OCI-M2 (cell line): ENCODE data around the gene KIR3DL1.
"Not testable (repeated sequence)": the region's sequence is repeated elsewhere in the genome, so short reads cannot be mapped to it uniquely, and the experiment has no call there.

Experiments
- DNase-seq: peaks from one replicate; lab custom pipeline; 2025; ENCODE audit not compliant: unreplicated experiment; lab: John Stamatoyannopoulos, UW

The KIR3DL1 gene

GRCh38 chr19:54806516-54806838 lies 9.8 kb upstream of the KIR3DL1 start:
- no peak for DNase-seq

GRCh38 chr19:54814571-54814970 lies 1.7 kb upstream of the KIR3DL1 start:
- DNase-seq, result not testable (repeated sequence)

GRCh38 chr19:54817670-54818536 lies 1.6 kb downstream of the KIR3DL1 start:
- DNase-seq, result no peak

- not testable (repeated sequence) for DNase-seq
Observed at GRCh38 chr19:54824416-54824815, 8.1 kb downstream of the KIR3DL1 start.

- not testable (repeated sequence) for DNase-seq
Observed at GRCh38 chr19:54825326-54825725, 9.1 kb downstream of the KIR3DL1 start.

- not testable (repeated sequence) for DNase-seq
Observed at GRCh38 chr19:54828064-54828463, 11.8 kb downstream of the KIR3DL1 start.

- not testable (repeated sequence) for DNase-seq
Observed at GRCh38 chr19:54832496-54832895, 16.2 kb downstream of the KIR3DL1 start, which contains the start of gene KIR2DS4. Gene KIR2DS4, plus strand, starts transcription at chr19:54832676.

GRCh38 chr19:54835126-54835525 lies 18.9 kb downstream of the KIR3DL1 start:
- not testable (repeated sequence) for DNase-seq

GRCh38 chr19:54837522-54837921 lies 21.3 kb downstream of the KIR3DL1 start:
- not testable (repeated sequence) for DNase-seq

GRCh38 chr19:54843171-54843570 lies 26.9 kb downstream of the KIR3DL1 start:
- DNase-seq, result not testable (repeated sequence)

GRCh38 chr19:54850061-54850640 lies 33.9 kb downstream of the KIR3DL1 start, which contains the start of gene KIR3DL2:
Gene KIR3DL2, plus strand, starts transcription at chr19:54850443. Its CDS starts 33 bp downstream, at chr19:54850476.
- DNase-seq, result not testable (repeated sequence)

- no peak for DNase-seq
Observed at GRCh38 chr19:54850930-54851329, 34.7 kb downstream of the KIR3DL1 start.

GRCh38 chr19:54851353-54851752 lies 35.1 kb downstream of the KIR3DL1 start:
- no peak for DNase-seq

GRCh38 chr19:54855241-54855640 lies 39.0 kb downstream of the KIR3DL1 start:
- DNase-seq, result not testable (repeated sequence)

GRCh38 chr19:54858476-54858875 lies 42.2 kb downstream of the KIR3DL1 start:
- not testable (repeated sequence) for DNase-seq

- DNase-seq, result not testable (repeated sequence)
Observed at GRCh38 chr19:54859421-54859820, 43.2 kb downstream of the KIR3DL1 start.

- DNase-seq, result not testable (repeated sequence)
Observed at GRCh38 chr19:54863459-54863858, 47.2 kb downstream of the KIR3DL1 start.

- no peak for DNase-seq
Observed at GRCh38 chr19:54871696-54872095, 55.4 kb downstream of the KIR3DL1 start.

GRCh38 chr19:54873990-54874389 lies 57.7 kb downstream of the KIR3DL1 start, which contains the start of gene FCAR:
Gene FCAR, plus strand, starts transcription at chr19:54874235. Its CDS starts 55 bp downstream, at chr19:54874290.
- no peak for DNase-seq

GRCh38 chr19:54875506-54875905 lies 59.2 kb downstream of the KIR3DL1 start:
- DNase-seq, result no peak

- DNase-seq, result no peak
Observed at GRCh38 chr19:54877471-54877870, 61.2 kb downstream of the KIR3DL1 start.
